C4-2B (cell line): ENCODE measurements around the gene STPG3.

Source experiments
- CTCF ChIP-seq: fragments of 450-650 bp; conservative IDR thresholded peaks from 2 replicates; pipeline ENCODE4 v1.5.1; 2017; ENCODE audit warnings: mild to moderate bottlenecking
- ZFX ChIP-seq: fragments of 450-650 bp; IDR thresholded peaks from 2 replicates; pipeline ENCODE4 v1.6.1; 2017

- TF ChIP-seq CTCF (no peak; the same call in 1 of the 2 replicates), ZFX (no peak; the same call in 1 of the 2 replicates)
Observed at GRCh38 chr9:137217276-137218211, 33.5 kb upstream of the STPG3 start.
